Measurements from ENCODE around the gene GALNT17.

The GALNT17 gene

GRCh38 chr7:71157757-71158156, 25.8 kb downstream of the GALNT17 start:
- Histone ChIP-seq H3K27me3 (ENCODE audit: insufficient read depth, low read length) (no peaks in the 10 kb centered on the region), H2AFZ (ENCODE audit: insufficient read depth, low read length, poor library complexity) (no peak overlapping the region), H3K4me2 (ENCODE audit: low read length) (no peak overlapping the region), H3K9me3 (ENCODE audit: insufficient read depth, low read depth, low read length) (no peaks in the 10 kb centered on the region), H3K79me2 (ENCODE audit: control insufficient read depth, insufficient read depth, low read length, poor library complexity) (no peaks in the 10 kb centered on the region), H3K23ac (ENCODE audit: low read length) (no peak overlapping the region), H2BK120ac (ENCODE audit: insufficient read depth, low read length, poor library complexity) (no peak overlapping the region), H3K14ac (ENCODE audit: low read length) (no peak overlapping the region), H2BK12ac (ENCODE audit: low read length) (no peak overlapping the region), H3K36me3 (ENCODE audit: control insufficient read depth in 1 of 2, insufficient read depth in 2 of 2, low read length in 2 of 2) (no peaks in the 10 kb centered on the region), H4K8ac (ENCODE audit: low read depth, low read length) (no peak overlapping the region), H2BK5ac (ENCODE audit: low read depth, low read length, poor library complexity) (no peak overlapping the region), H3K27ac (ENCODE audit: low read depth, low read length) (no peak overlapping the region), H3K9ac (ENCODE audit: low read length) (no peak overlapping the region), H3K18ac (ENCODE audit: low read length) (no peak overlapping the region), H4K91ac (ENCODE audit: low read depth, low read length) (no peak overlapping the region), H4K12ac (ENCODE audit: low read depth, low read length) (no peak overlapping the region), H3K79me1 (ENCODE audit: low read length) (no peaks in the 10 kb centered on the region), H2AK5ac (ENCODE audit: low read length) (no peak overlapping the region), H3K4me1 (ENCODE audit: control insufficient read depth in 1 of 2, insufficient read depth in 2 of 2, low read length in 2 of 2) (no peaks in the 10 kb centered on the region), H3K4ac (ENCODE audit: low read depth, low read length) (no peak overlapping the region), H3K4me3 (ENCODE audit: low read depth, low read length) (no peak overlapping the region)
- DNase-seq, result no peak
- no CpG with 5 or more reads among the region's 3 CpGs for WGBS (ENCODE audit: extremely low coverage, insufficient coverage, insufficient read length)

- H2AK5ac ChIP-seq (ENCODE audit: low read length), result no peak overlapping the region
- H3K4me3 ChIP-seq (ENCODE audit: low read depth, low read length), result no peak overlapping the region
- H2BK12ac ChIP-seq (ENCODE audit: low read length), result no peak overlapping the region
- no peak overlapping the region for H3K23ac ChIP-seq (ENCODE audit: low read length)
- no peak overlapping the region for H3K18ac ChIP-seq (ENCODE audit: low read length)
- no peak overlapping the region for H3K4ac ChIP-seq (ENCODE audit: low read depth, low read length)
- H4K8ac ChIP-seq (ENCODE audit: low read depth, low read length), result no peak overlapping the region
- DNase-seq, result no peak
- H3K36me3 ChIP-seq (ENCODE audit: control insufficient read depth in 1 of 2, insufficient read depth in 2 of 2, low read length in 2 of 2), result no peaks in the 10 kb centered on the region
- H3K9ac ChIP-seq (ENCODE audit: low read length), result no peak overlapping the region
- WGBS (ENCODE audit: extremely low coverage, insufficient coverage, insufficient read length), result no CpG with 5 or more reads among the region's 6 CpGs
- no peaks in the 10 kb centered on the region for H3K27me3 ChIP-seq (ENCODE audit: insufficient read depth, low read length)
- H3K9me3 ChIP-seq (ENCODE audit: insufficient read depth, low read depth, low read length), result no peaks in the 10 kb centered on the region
- H2AFZ ChIP-seq (ENCODE audit: insufficient read depth, low read length, poor library complexity), result no peak overlapping the region
- H3K79me2 ChIP-seq (ENCODE audit: control insufficient read depth, insufficient read depth, low read length, poor library complexity), result no peaks in the 10 kb centered on the region
- H3K79me1 ChIP-seq (ENCODE audit: low read length), result no peaks in the 10 kb centered on the region
- H3K4me2 ChIP-seq (ENCODE audit: low read length), result no peak overlapping the region
- H4K91ac ChIP-seq (ENCODE audit: low read depth, low read length), result no peak overlapping the region
- H3K4me1 ChIP-seq (ENCODE audit: control insufficient read depth in 1 of 2, insufficient read depth in 2 of 2, low read length in 2 of 2), result no peaks in the 10 kb centered on the region
- H4K12ac ChIP-seq (ENCODE audit: low read depth, low read length), result no peak overlapping the region
- H2BK120ac ChIP-seq (ENCODE audit: insufficient read depth, low read length, poor library complexity), result no peak overlapping the region
- H3K14ac ChIP-seq (ENCODE audit: low read length), result no peak overlapping the region
- H2BK5ac ChIP-seq (ENCODE audit: low read depth, low read length, poor library complexity), result no peak overlapping the region
- no peak overlapping the region for H3K27ac ChIP-seq (ENCODE audit: low read depth, low read length)
Measured at GRCh38 chr7:71165708-71166107, 33.8 kb downstream of the GALNT17 start.

DNA sequence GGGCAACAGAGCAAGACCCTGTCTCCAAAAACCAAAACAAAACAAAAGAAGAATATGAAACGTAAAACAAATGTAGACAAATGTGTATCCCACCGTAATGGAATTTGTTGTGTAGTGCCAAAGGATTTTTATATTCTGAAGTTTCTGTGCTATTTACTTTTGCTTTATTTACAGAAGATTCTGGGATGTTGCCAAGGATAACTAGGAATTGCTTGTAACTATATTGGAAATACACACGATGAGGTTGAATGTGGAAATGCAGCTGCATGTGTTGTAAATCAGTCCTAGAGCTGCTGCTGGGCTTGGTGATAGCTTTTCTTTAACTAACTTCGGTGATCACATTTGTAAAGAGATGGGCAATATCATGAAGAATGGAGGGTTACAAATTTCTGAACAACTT, 39.5 kb downstream of the GALNT17 start:
- Histone ChIP-seq H3K4me2 (ENCODE audit: low read length) (no peak overlapping the region), H3K4me3 (ENCODE audit: low read depth, low read length) (no peak overlapping the region), H3K79me1 (ENCODE audit: low read length) (no peaks in the 10 kb centered on the region), H3K4me1 (ENCODE audit: control insufficient read depth in 1 of 2, insufficient read depth in 2 of 2, low read length in 2 of 2) (no peaks in the 10 kb centered on the region), H2AK5ac (ENCODE audit: low read length) (no peak overlapping the region), H2BK12ac (ENCODE audit: low read length) (no peak overlapping the region), H3K4ac (ENCODE audit: low read depth, low read length) (no peak overlapping the region), H3K79me2 (ENCODE audit: control insufficient read depth, insufficient read depth, low read length, poor library complexity) (no peaks in the 10 kb centered on the region), H2BK5ac (ENCODE audit: low read depth, low read length, poor library complexity) (no peak overlapping the region), H4K12ac (ENCODE audit: low read depth, low read length) (no peak overlapping the region), H3K9ac (ENCODE audit: low read length) (no peak overlapping the region), H3K18ac (ENCODE audit: low read length) (no peak overlapping the region), H3K27ac (ENCODE audit: low read depth, low read length) (no peak overlapping the region), H4K8ac (ENCODE audit: low read depth, low read length) (no peak overlapping the region), H3K36me3 (ENCODE audit: control insufficient read depth in 1 of 2, insufficient read depth in 2 of 2, low read length in 2 of 2) (no peaks in the 10 kb centered on the region), H3K23ac (ENCODE audit: low read length) (no peak overlapping the region), H3K9me3 (ENCODE audit: insufficient read depth, low read depth, low read length) (no peaks in the 10 kb centered on the region), H3K27me3 (ENCODE audit: insufficient read depth, low read length) (no peaks in the 10 kb centered on the region), H2BK120ac (ENCODE audit: insufficient read depth, low read length, poor library complexity) (no peak overlapping the region), H4K91ac (ENCODE audit: low read depth, low read length) (no peak overlapping the region), H3K14ac (ENCODE audit: low read length) (no peak overlapping the region), H2AFZ (ENCODE audit: insufficient read depth, low read length, poor library complexity) (no peak overlapping the region)
- no peak for DNase-seq
- no CpG with 5 or more reads among the region's 4 CpGs for WGBS (ENCODE audit: extremely low coverage, insufficient coverage, insufficient read length)

GRCh38 chr7:71173955-71174354, 42.0 kb downstream of the GALNT17 start:
- Histone ChIP-seq H3K4me2 (ENCODE audit: low read length) (no peak overlapping the region), H2BK5ac (ENCODE audit: low read depth, low read length, poor library complexity) (no peak overlapping the region), H4K91ac (ENCODE audit: low read depth, low read length) (no peak overlapping the region), H3K9me3 (ENCODE audit: insufficient read depth, low read depth, low read length) (no peaks in the 10 kb centered on the region), H4K8ac (ENCODE audit: low read depth, low read length) (no peak overlapping the region), H3K79me1 (ENCODE audit: low read length) (no peaks in the 10 kb centered on the region), H3K27ac (ENCODE audit: low read depth, low read length) (no peak overlapping the region), H3K14ac (ENCODE audit: low read length) (no peak overlapping the region), H2BK12ac (ENCODE audit: low read length) (no peak overlapping the region), H3K4ac (ENCODE audit: low read depth, low read length) (no peak overlapping the region), H3K23ac (ENCODE audit: low read length) (no peak overlapping the region), H3K79me2 (ENCODE audit: control insufficient read depth, insufficient read depth, low read length, poor library complexity) (no peaks in the 10 kb centered on the region), H3K36me3 (ENCODE audit: control insufficient read depth in 1 of 2, insufficient read depth in 2 of 2, low read length in 2 of 2) (no peaks in the 10 kb centered on the region), H3K4me1 (ENCODE audit: control insufficient read depth in 1 of 2, insufficient read depth in 2 of 2, low read length in 2 of 2) (no peaks in the 10 kb centered on the region), H2AK5ac (ENCODE audit: low read length) (no peak overlapping the region), H4K12ac (ENCODE audit: low read depth, low read length) (no peak overlapping the region), H2BK120ac (ENCODE audit: insufficient read depth, low read length, poor library complexity) (no peak overlapping the region), H3K27me3 (ENCODE audit: insufficient read depth, low read length) (no peaks in the 10 kb centered on the region), H2AFZ (ENCODE audit: insufficient read depth, low read length, poor library complexity) (no peak overlapping the region), H3K4me3 (ENCODE audit: low read depth, low read length) (no peak overlapping the region), H3K9ac (ENCODE audit: low read length) (no peak overlapping the region), H3K18ac (ENCODE audit: low read length) (no peak overlapping the region)
- no CpG with 5 or more reads among the region's 7 CpGs for WGBS (ENCODE audit: extremely low coverage, insufficient coverage, insufficient read length)
- DNase-seq, result no peak
